ENCODE data around the gene BANP.
A peak's percentile ranks its signal among the peaks of the same experiment; 100 is the strongest.
"Not testable (repeated sequence)": the region's sequence is repeated elsewhere in the genome, so short reads cannot be mapped to it uniquely, and the experiment has no call there.

BANP gene

GRCh38 chr16:87926246-87927194 lies 24.7 kb upstream of the BANP start:
- no peak for DNase-seq (ENCODE audit: low read depth)

GRCh38 chr16:87927195-87927562 lies 24.1 kb upstream of the BANP start:
- no peak for DNase-seq (ENCODE audit: low read depth)

GRCh38 chr16:87929986-87930385 lies 21.2 kb upstream of the BANP start:
- no peak for DNase-seq (ENCODE audit: low read depth)

- no peak for DNase-seq (ENCODE audit: low read depth)
Observed at GRCh38 chr16:87930456-87930855, 20.8 kb upstream of the BANP start.

- no peak for DNase-seq (ENCODE audit: low read depth)
Observed at GRCh38 chr16:87931504-87931903, 19.7 kb upstream of the BANP start.

GRCh38 chr16:87932475-87933139 lies 18.6 kb upstream of the BANP start:
- not testable (repeated sequence) for DNase-seq (ENCODE audit: low read depth)

- DNase-seq (ENCODE audit: low read depth): no peak
Observed at GRCh38 chr16:87933140-87933495, 18.1 kb upstream of the BANP start.

- DNase-seq (ENCODE audit: low read depth): not testable (repeated sequence)
Observed at GRCh38 chr16:87934752-87935425, 16.3 kb upstream of the BANP start.

- DNase-seq (ENCODE audit: low read depth): not testable (repeated sequence)
Observed at GRCh38 chr16:87936016-87936374, 15.2 kb upstream of the BANP start.

GRCh38 chr16:87936375-87937230 lies 14.6 kb upstream of the BANP start, which contains the start of gene CA5A:
Gene CA5A (minus strand): TSS chr16:87936529. CDS start chr16:87936450, 79 bp downstream.
- DNase-seq (ENCODE audit: low read depth): no peak

- not testable (repeated sequence) for DNase-seq (ENCODE audit: low read depth)
Observed at GRCh38 chr16:87937231-87937542, 14.0 kb upstream of the BANP start.

GRCh38 chr16:87938412-87938949 lies 12.8 kb upstream of the BANP start:
- no peak for DNase-seq (ENCODE audit: low read depth)

- DNase-seq (ENCODE audit: low read depth): no peak
Observed at GRCh38 chr16:87939562-87940423, 11.4 kb upstream of the BANP start.

- no peak for DNase-seq (ENCODE audit: low read depth)
Observed at GRCh38 chr16:87942680-87943079, 8.6 kb upstream of the BANP start.

GRCh38 chr16:87945351-87946042 lies 5.7 kb upstream of the BANP start:
- DNase-seq (ENCODE audit: low read depth): peak; percentile 85

- no peak for DNase-seq (ENCODE audit: low read depth)
Observed at GRCh38 chr16:87946596-87947347, 4.5 kb upstream of the BANP start.

GRCh38 chr16:87947356-87948118 lies 3.7 kb upstream of the BANP start:
- no peak for DNase-seq (ENCODE audit: low read depth)

GRCh38 chr16:87948119-87948545 lies 3.1 kb upstream of the BANP start:
- DNase-seq (ENCODE audit: low read depth): no peak

GRCh38 chr16:87948735-87949070 lies 2.5 kb upstream of the BANP start:
- no peak for DNase-seq (ENCODE audit: low read depth)

All from iris pigment epithelial cell (primary cell).